ENCODE results near the gene MKI67.

Gene MKI67

DNA sequence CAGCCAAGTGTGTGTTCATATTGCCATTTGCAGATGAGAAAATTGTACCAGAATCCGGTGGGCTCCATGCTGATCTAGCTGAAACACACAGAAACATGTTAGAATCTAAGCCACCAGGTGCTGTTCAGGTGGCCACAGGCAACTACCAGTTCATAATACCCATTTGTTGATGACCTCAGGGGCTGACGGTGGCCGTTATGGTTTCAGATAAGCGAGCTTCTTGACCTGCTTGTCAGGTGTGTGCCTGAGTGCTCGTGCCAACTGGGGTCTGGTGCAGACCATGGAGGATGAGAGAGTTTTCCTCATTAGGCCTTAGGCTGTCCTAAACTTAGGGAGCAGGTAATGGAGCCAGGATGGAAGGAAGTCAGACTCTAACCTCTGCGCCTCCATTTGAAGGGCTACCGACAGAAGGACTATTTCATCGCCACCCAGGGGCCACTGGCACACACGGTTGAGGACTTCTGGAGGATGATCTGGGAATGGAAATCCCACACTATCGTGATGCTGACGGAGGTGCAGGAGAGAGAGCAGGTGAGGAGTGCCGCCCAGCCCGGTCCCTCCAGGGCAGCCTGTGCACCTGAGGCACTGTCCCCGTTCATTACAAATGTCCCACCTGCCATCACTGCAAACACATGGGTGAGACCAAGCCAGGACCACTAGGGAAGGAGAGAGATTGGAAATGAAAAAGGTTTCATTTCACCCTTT, 53.1 kb downstream of the MKI67 start:
- H3K9me3 ChIP-seq, result no peaks in the 10 kb centered on the region
- H3K4me1 ChIP-seq, result no peaks in the 10 kb centered on the region
- no peaks in the 10 kb centered on the region for H3K27me3 ChIP-seq
- no peaks in the 10 kb centered on the region for H3K36me3 ChIP-seq
- DNase-seq, result no peak
- H3K4me3 ChIP-seq (ENCODE audit: low read depth, low read length), result no peak overlapping the region
- TF ChIP-seq, protein P1, sequence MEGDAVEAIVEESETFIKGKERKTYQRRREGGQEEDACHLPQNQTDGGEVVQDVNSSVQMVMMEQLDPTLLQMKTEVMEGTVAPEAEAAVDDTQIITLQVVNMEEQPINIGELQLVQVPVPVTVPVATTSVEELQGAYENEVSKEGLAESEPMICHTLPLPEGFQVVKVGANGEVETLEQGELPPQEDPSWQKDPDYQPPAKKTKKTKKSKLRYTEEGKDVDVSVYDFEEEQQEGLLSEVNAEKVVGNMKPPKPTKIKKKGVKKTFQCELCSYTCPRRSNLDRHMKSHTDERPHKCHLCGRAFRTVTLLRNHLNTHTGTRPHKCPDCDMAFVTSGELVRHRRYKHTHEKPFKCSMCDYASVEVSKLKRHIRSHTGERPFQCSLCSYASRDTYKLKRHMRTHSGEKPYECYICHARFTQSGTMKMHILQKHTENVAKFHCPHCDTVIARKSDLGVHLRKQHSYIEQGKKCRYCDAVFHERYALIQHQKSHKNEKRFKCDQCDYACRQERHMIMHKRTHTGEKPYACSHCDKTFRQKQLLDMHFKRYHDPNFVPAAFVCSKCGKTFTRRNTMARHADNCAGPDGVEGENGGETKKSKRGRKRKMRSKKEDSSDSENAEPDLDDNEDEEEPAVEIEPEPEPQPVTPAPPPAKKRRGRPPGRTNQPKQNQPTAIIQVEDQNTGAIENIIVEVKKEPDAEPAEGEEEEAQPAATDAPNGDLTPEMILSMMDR (IDR thresholded peaks at IDR 0.05; ENCODE audit: low read depth, low read length), result no peak

DNA sequence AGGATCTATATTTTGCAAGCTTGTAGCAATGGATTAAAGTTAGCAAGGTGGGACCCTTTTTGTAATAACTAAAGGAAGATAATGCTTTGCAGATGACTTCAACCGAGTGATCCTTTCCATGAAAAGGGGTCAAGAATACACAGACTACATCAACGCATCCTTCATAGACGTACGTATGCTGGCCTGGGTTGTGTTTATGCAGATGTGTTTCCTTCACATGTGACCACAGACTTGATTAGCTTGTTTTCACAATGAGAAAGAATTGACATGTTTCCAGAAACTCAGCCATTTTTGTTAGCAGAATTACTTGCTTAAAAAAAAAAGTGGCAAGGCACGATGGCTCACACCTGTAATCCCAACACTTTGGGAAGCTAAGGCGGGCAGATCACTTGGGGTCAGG, 54.2 kb downstream of the MKI67 start:
- no peaks in the 10 kb centered on the region for H3K9me3 ChIP-seq
- no peaks in the 10 kb centered on the region for H3K36me3 ChIP-seq
- no peak overlapping the region for H3K4me3 ChIP-seq (ENCODE audit: low read depth, low read length)
- TF ChIP-seq, protein P1 (IDR thresholded peaks at IDR 0.05; ENCODE audit: low read depth, low read length), result no peak
- H3K4me1 ChIP-seq, result no peaks in the 10 kb centered on the region
- H3K27me3 ChIP-seq, result no peaks in the 10 kb centered on the region
- no peak for DNase-seq

GRCh38 chr10:128071417-128071782, 54.8 kb downstream of the MKI67 start:
- no peaks in the 10 kb centered on the region for H3K27me3 ChIP-seq
- TF ChIP-seq, protein P1 (IDR thresholded peaks at IDR 0.05; ENCODE audit: low read depth, low read length), result no peak
- no peaks in the 10 kb centered on the region for H3K36me3 ChIP-seq
- no peak overlapping the region for H3K4me3 ChIP-seq (ENCODE audit: low read depth, low read length)
- no peak for DNase-seq
- no peaks in the 10 kb centered on the region for H3K9me3 ChIP-seq
- H3K4me1 ChIP-seq, result no peaks in the 10 kb centered on the region

GRCh38 chr10:128070721-128071416, 55.4 kb downstream of the MKI67 start:
- Histone ChIP-seq H3K4me3 (ENCODE audit: low read depth, low read length) (no peak overlapping the region), H3K27me3 (no peaks in the 10 kb centered on the region), H3K36me3 (no peaks in the 10 kb centered on the region), H3K9me3 (no peaks in the 10 kb centered on the region), H3K4me1 (no peaks in the 10 kb centered on the region)
- TF ChIP-seq, protein P1 (IDR thresholded peaks at IDR 0.05; ENCODE audit: low read depth, low read length), result no peak
- no peak for DNase-seq

- Histone ChIP-seq H3K4me3 (ENCODE audit: low read depth, low read length) (no peak overlapping the region), H3K36me3 (no peaks in the 10 kb centered on the region), H3K4me1 (no peaks in the 10 kb centered on the region), H3K9me3 (no peaks in the 10 kb centered on the region), H3K27me3 (no peaks in the 10 kb centered on the region)
- TF ChIP-seq, protein P1 (IDR thresholded peaks at IDR 0.05; ENCODE audit: low read depth, low read length), result no peak
- DNase-seq, result no peak
Measured at GRCh38 chr10:128070161-128070560, 56.1 kb downstream of the MKI67 start.

Measured in BE2C (cell line).